MM.1S (cell line): ENCODE data around the gene DNAH7.

Experiments
- EZH2 ChIP-seq: fragments of 300-600 bp; sonication (generic); optimal IDR thresholded peaks from 2 replicates; pipeline ENCODE3; 2017; ENCODE audit warnings: low read depth, mild to moderate bottlenecking, antibody characterized with exemption, low read length, mixed read lengths
- EZH2phosphoT487 ChIP-seq: fragments of 300-600 bp; sonication (generic); IDR thresholded peaks from 2 replicates; pipeline ENCODE4 v1.6.1; 2018; ENCODE audit warnings: antibody characterized with exemption, low read length
- TF ChIP-seq, protein P1 (sequence below): fragments of 300-600 bp; sonication (generic); IDR thresholded peaks from 2 replicates; pipeline ENCODE4 v1.5.1; 2016; ENCODE audit warnings: antibody characterized with exemption, low read length, mixed read lengths

DNA sequence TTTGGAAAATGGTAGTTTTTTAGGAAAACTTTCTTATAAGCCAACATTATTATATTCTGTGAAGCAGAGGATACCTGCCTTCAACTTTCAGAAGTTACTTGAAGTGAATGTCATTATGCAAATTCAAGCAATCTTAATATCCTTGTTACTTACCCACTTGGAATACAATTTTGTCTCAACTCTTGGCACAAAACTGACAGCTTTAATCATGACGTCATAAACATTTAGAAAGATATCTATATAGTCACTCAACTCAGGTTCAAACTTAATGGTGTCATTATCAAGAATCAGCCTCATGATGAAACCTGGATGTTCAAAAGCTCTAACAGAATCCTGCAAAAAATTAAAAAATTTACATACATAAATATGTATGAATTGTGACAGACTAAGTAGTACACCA lies 68.1 kb downstream of the DNAH7 start:
- TF ChIP-seq, protein P1, sequence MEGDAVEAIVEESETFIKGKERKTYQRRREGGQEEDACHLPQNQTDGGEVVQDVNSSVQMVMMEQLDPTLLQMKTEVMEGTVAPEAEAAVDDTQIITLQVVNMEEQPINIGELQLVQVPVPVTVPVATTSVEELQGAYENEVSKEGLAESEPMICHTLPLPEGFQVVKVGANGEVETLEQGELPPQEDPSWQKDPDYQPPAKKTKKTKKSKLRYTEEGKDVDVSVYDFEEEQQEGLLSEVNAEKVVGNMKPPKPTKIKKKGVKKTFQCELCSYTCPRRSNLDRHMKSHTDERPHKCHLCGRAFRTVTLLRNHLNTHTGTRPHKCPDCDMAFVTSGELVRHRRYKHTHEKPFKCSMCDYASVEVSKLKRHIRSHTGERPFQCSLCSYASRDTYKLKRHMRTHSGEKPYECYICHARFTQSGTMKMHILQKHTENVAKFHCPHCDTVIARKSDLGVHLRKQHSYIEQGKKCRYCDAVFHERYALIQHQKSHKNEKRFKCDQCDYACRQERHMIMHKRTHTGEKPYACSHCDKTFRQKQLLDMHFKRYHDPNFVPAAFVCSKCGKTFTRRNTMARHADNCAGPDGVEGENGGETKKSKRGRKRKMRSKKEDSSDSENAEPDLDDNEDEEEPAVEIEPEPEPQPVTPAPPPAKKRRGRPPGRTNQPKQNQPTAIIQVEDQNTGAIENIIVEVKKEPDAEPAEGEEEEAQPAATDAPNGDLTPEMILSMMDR = no peak
- TF ChIP-seq EZH2phosphoT487 (no peak), EZH2 (no peak)
